ENCODE data around the gene ZBTB2.

Gene ZBTB2

GRCh38 chr6:151409260-151409659 lies 17.9 kb upstream of the ZBTB2 start:
- no peaks in the 10 kb centered on the region for H3K27me3 ChIP-seq (ENCODE audit: insufficient read depth, low read length)
- no peaks in the 10 kb centered on the region for H3F3A ChIP-seq (ENCODE audit: insufficient read depth, low read length)
- H3K4me1 ChIP-seq (ENCODE audit: insufficient read depth, low read length, severe bottlenecking), result no peaks in the 10 kb centered on the region
- no peaks in the 10 kb centered on the region for H3K9me2 ChIP-seq (ENCODE audit: low read depth, low read length)
- H3K9me3 ChIP-seq (ENCODE audit: low read length), result no peaks in the 10 kb centered on the region
- no peak overlapping the region for H3K9ac ChIP-seq (ENCODE audit: low read length)
- H3K4me3 ChIP-seq (ENCODE audit: low read depth, low read length, poor library complexity, severe bottlenecking), result no peak overlapping the region
- H4K20me1 ChIP-seq (ENCODE audit: insufficient read depth, low read length), result no peaks in the 10 kb centered on the region
- no peak overlapping the region for H3K27ac ChIP-seq (ENCODE audit: low read depth, low read length, poor library complexity, severe bottlenecking)
- H3K79me2 ChIP-seq (ENCODE audit: insufficient read depth, low read length), result no peaks in the 10 kb centered on the region
- TF ChIP-seq, protein P1, sequence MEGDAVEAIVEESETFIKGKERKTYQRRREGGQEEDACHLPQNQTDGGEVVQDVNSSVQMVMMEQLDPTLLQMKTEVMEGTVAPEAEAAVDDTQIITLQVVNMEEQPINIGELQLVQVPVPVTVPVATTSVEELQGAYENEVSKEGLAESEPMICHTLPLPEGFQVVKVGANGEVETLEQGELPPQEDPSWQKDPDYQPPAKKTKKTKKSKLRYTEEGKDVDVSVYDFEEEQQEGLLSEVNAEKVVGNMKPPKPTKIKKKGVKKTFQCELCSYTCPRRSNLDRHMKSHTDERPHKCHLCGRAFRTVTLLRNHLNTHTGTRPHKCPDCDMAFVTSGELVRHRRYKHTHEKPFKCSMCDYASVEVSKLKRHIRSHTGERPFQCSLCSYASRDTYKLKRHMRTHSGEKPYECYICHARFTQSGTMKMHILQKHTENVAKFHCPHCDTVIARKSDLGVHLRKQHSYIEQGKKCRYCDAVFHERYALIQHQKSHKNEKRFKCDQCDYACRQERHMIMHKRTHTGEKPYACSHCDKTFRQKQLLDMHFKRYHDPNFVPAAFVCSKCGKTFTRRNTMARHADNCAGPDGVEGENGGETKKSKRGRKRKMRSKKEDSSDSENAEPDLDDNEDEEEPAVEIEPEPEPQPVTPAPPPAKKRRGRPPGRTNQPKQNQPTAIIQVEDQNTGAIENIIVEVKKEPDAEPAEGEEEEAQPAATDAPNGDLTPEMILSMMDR (IDR thresholded peaks at IDR 0.05; ENCODE audit: low read length), result no peak
- TF ChIP-seq EZH2 (IDR thresholded peaks at IDR 0.05; ENCODE audit: borderline replicate concordance, low read length), result no peak
- H3K36me3 ChIP-seq (ENCODE audit: insufficient read depth, low read length), result peaks cover 87% of the 10 kb centered on the region
- no peak overlapping the region for H2AFZ ChIP-seq (ENCODE audit: low read length)
- no peak overlapping the region for H3K4me2 ChIP-seq (ENCODE audit: low read length)

- H3K9me2 ChIP-seq (ENCODE audit: low read depth, low read length), result no peaks in the 10 kb centered on the region
- no peak overlapping the region for H3K4me2 ChIP-seq (ENCODE audit: low read length)
- H3K9me3 ChIP-seq (ENCODE audit: low read length), result no peaks in the 10 kb centered on the region
- peaks cover 85% of the 10 kb centered on the region for H3K36me3 ChIP-seq (ENCODE audit: insufficient read depth, low read length)
- no peak overlapping the region for H2AFZ ChIP-seq (ENCODE audit: low read length)
- TF ChIP-seq, protein P1 (IDR thresholded peaks at IDR 0.05; ENCODE audit: low read length), result no peak
- no peak for TF ChIP-seq EZH2 (IDR thresholded peaks at IDR 0.05; ENCODE audit: borderline replicate concordance, low read length)
- no peaks in the 10 kb centered on the region for H3K27me3 ChIP-seq (ENCODE audit: insufficient read depth, low read length)
- H3K27ac ChIP-seq (ENCODE audit: low read depth, low read length, poor library complexity, severe bottlenecking), result no peak overlapping the region
- no peak overlapping the region for H3K4me3 ChIP-seq (ENCODE audit: low read depth, low read length, poor library complexity, severe bottlenecking)
- no peaks in the 10 kb centered on the region for H3K4me1 ChIP-seq (ENCODE audit: insufficient read depth, low read length, severe bottlenecking)
- no peaks in the 10 kb centered on the region for H4K20me1 ChIP-seq (ENCODE audit: insufficient read depth, low read length)
- H3K79me2 ChIP-seq (ENCODE audit: insufficient read depth, low read length), result peaks cover 2% of the 10 kb centered on the region; the same call in 1 of the 2 replicates
- H3K9ac ChIP-seq (ENCODE audit: low read length), result no peak overlapping the region
- no peaks in the 10 kb centered on the region for H3F3A ChIP-seq (ENCODE audit: insufficient read depth, low read length)
Observed at GRCh38 chr6:151408858-151409257, 17.5 kb upstream of the ZBTB2 start.

DNA sequence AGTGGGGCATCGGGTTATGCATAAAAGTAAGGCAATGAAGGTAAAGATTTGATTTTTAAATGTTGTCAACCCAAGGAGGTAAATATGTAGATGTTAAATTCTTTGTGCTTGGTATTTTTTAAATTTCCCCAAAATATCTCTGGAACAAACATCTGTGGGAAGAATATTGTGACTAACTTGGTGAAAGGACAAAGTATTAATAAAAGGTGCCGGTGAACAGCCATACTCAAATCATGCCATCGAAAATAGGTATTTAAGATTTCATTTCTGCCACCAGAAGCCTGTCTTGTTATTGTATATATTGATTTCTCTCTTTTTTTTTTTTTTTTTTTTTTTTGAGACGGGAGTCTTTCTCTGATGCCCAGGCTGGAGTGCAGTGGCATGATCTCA lies 12.6 kb upstream of the ZBTB2 start:
- H3K4me1 ChIP-seq (ENCODE audit: insufficient read depth, low read length, severe bottlenecking), result no peaks in the 10 kb centered on the region
- no peaks in the 10 kb centered on the region for H4K20me1 ChIP-seq (ENCODE audit: insufficient read depth, low read length)

More for the DNA sequence above, 12.6 kb upstream of the ZBTB2 start:
- Histone ChIP-seq H3K79me2 (ENCODE audit: insufficient read depth, low read length) (peaks cover 47% of the 10 kb centered on the region), H3K4me3 (ENCODE audit: low read depth, low read length, poor library complexity, severe bottlenecking) (no peak overlapping the region), H3K27ac (ENCODE audit: low read depth, low read length, poor library complexity, severe bottlenecking) (no peak overlapping the region), H2AFZ (ENCODE audit: low read length) (no peak overlapping the region), H3K4me2 (ENCODE audit: low read length) (no peak overlapping the region), H3K27me3 (ENCODE audit: insufficient read depth, low read length) (no peaks in the 10 kb centered on the region), H3K9me2 (ENCODE audit: low read depth, low read length) (no peaks in the 10 kb centered on the region), H3F3A (ENCODE audit: insufficient read depth, low read length) (no peaks in the 10 kb centered on the region), H3K9me3 (ENCODE audit: low read length) (no peaks in the 10 kb centered on the region), H3K9ac (ENCODE audit: low read length) (no peak overlapping the region), H3K36me3 (ENCODE audit: insufficient read depth, low read length) (peaks cover 70% of the 10 kb centered on the region)
- no peak for TF ChIP-seq EZH2 (IDR thresholded peaks at IDR 0.05; ENCODE audit: borderline replicate concordance, low read length)
- TF ChIP-seq, protein P1 (IDR thresholded peaks at IDR 0.05; ENCODE audit: low read length), result no peak

All from OCI-LY1 (cell line).